Glutamatergic neuron (in vitro differentiated cells): ENCODE measurements around the gene YWHAE. TPM values are rescaled to one million over a fixed set of nuclear protein-coding genes. Genes with fewer than 3 reads are reported as not detected.
"Not testable (repeated sequence)": the region's sequence is repeated elsewhere in the genome, so short reads cannot be mapped to it uniquely, and the experiment has no call there.

Experiments
- DNase-seq: peaks from one replicate; pipeline ENCODE4 v3.0.0; 2022
- H3K27ac Mint-ChIP-seq: one replicate; pipeline ENCODE4 v1.8.0; 2020; ENCODE audit warnings: mild to moderate bottlenecking, mixed read lengths, inconsistent platforms; ENCODE audit not compliant: unreplicated experiment
- H3K27me3 Mint-ChIP-seq: one replicate; pipeline ENCODE4 v1.8.0; 2020; ENCODE audit warnings: mild to moderate bottlenecking, moderate library complexity, mixed read lengths, inconsistent platforms; ENCODE audit not compliant: unreplicated experiment
- H3K36me3 Mint-ChIP-seq: one replicate; pipeline ENCODE4 v1.8.0; 2020; ENCODE audit warnings: mild to moderate bottlenecking, mixed read lengths, inconsistent platforms; ENCODE audit not compliant: unreplicated experiment
- H3K4me1 Mint-ChIP-seq: one replicate; pipeline ENCODE4 v1.8.0; 2020; ENCODE audit warnings: mild to moderate bottlenecking, low read depth, mixed read lengths, inconsistent platforms; ENCODE audit not compliant: unreplicated experiment
- H3K4me3 Mint-ChIP-seq: one replicate; pipeline ENCODE4 v1.8.0; 2020; ENCODE audit warnings: mild to moderate bottlenecking, mixed read lengths, inconsistent platforms; ENCODE audit not compliant: unreplicated experiment
- H3K9me3 Mint-ChIP-seq: one replicate; pipeline ENCODE4 v1.8.0; 2020; ENCODE audit warnings: mild to moderate bottlenecking, moderate library complexity, mixed read lengths, inconsistent platforms; ENCODE audit not compliant: unreplicated experiment
- total RNA-seq: library from RNA; stranded (reverse); fragmentation: NEBNext Ultra II Directional; extraction: Animal tissue kit (Norgen Biotek cat#: 25700); gene quantifications from one replicate; pipeline ENCODE4 v1.2.1, GENCODE V29; 2021; ENCODE audit not compliant: unreplicated experiment
- TF ChIP-seq, protein P1 (sequence below): fragments of 200-600 bp; sonication (generic); IDR thresholded peaks from one replicate; pipeline ENCODE4 v1.5.0; 2021; ENCODE audit not compliant: partially characterized antibody, unreplicated experiment

Gene YWHAE
- total RNA-seq, 1 donor from 2014 or later: 1,106 TPM

GRCh38 chr17:1398028-1398427 is 2.0 kb downstream of the YWHAE start:
- Mint-ChIP-seq H3K4me3 (peak overlapping the region; percentile 88), H3K27me3 (peaks cover 14% of the 10 kb centered on the region), H3K27ac (peak overlapping the region; percentile 100), H3K36me3 (no peaks in the 10 kb centered on the region), H3K4me1 (peaks cover 18% of the 10 kb centered on the region), H3K9me3 (peaks cover 9% of the 10 kb centered on the region)
- TF ChIP-seq, protein P1, sequence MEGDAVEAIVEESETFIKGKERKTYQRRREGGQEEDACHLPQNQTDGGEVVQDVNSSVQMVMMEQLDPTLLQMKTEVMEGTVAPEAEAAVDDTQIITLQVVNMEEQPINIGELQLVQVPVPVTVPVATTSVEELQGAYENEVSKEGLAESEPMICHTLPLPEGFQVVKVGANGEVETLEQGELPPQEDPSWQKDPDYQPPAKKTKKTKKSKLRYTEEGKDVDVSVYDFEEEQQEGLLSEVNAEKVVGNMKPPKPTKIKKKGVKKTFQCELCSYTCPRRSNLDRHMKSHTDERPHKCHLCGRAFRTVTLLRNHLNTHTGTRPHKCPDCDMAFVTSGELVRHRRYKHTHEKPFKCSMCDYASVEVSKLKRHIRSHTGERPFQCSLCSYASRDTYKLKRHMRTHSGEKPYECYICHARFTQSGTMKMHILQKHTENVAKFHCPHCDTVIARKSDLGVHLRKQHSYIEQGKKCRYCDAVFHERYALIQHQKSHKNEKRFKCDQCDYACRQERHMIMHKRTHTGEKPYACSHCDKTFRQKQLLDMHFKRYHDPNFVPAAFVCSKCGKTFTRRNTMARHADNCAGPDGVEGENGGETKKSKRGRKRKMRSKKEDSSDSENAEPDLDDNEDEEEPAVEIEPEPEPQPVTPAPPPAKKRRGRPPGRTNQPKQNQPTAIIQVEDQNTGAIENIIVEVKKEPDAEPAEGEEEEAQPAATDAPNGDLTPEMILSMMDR: no peak
- no peak for DNase-seq

GRCh38 chr17:1395876-1396665 is 4.0 kb downstream of the YWHAE start:
- Mint-ChIP-seq H3K4me1 (peaks cover 20% of the 10 kb centered on the region), H3K27ac (peak overlapping the region; percentile 31), H3K27me3 (peaks cover 14% of the 10 kb centered on the region)
- not testable (repeated sequence) for H3K36me3 Mint-ChIP-seq, DNase-seq, H3K9me3 Mint-ChIP-seq, H3K4me3 Mint-ChIP-seq

GRCh38 chr17:1391577-1391976 is 8.4 kb downstream of the YWHAE start:
- no peak overlapping the region for H3K27ac Mint-ChIP-seq

GRCh38 chr17:1390432-1391367 is 9.3 kb downstream of the YWHAE start:
- Mint-ChIP-seq H3K36me3 (no peaks in the 10 kb centered on the region), H3K4me3 (peak overlapping the region; percentile 3), H3K9me3 (no peaks in the 10 kb centered on the region), H3K27ac (peak overlapping the region; percentile 36), H3K27me3 (peaks cover 2% of the 10 kb centered on the region), H3K4me1 (peaks cover 15% of the 10 kb centered on the region)
- TF ChIP-seq, protein P1: no peak
- DNase-seq: no peak

More at GRCh38 chr17:1391577-1391976, 8.4 kb downstream of the YWHAE start:
- TF ChIP-seq, protein P1: no peak
- no peak for DNase-seq
- H3K9me3 Mint-ChIP-seq: no peaks in the 10 kb centered on the region
- no peak overlapping the region for H3K4me3 Mint-ChIP-seq
- peaks cover under 1% of the 10 kb centered on the region for H3K27me3 Mint-ChIP-seq
- no peaks in the 10 kb centered on the region for H3K36me3 Mint-ChIP-seq
- H3K4me1 Mint-ChIP-seq: peaks cover 15% of the 10 kb centered on the region

DNA sequence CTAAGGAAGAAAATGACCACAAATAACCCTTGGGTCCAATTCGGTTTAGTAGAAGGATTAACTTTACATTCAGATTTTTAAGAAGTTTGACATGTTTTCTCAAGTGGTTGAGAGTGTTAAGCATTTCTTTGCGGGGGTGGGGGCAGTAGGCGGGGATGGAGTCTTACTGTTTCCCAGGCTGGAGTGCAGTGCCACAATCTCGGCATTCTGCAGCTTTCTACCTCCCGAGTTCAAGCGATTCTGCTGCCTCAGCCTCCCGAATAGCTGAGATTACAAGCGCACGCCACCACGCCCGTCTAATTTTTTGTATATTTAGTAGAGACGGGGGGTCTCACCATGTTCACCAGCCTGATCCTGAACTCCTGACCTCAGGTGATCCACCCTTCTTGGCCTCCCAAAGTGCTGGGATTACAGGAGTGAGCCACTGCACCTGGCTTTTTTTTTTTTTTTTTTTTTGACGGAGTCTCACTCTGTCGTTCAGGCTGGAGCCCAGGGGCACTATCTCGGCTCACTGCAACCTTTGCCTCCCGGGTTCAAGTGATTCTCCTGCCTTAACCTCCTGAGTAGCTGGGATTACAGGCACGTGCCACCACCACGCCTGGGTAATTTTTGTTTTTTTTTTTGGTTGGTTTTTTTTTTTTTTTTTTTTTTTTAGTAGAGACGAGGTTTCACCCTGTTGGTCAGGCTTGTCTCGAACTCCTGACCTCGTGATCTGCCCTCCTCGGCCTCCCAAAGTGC is 12.4 kb downstream of the YWHAE start:
- peaks cover 12% of the 10 kb centered on the region for H3K4me1 Mint-ChIP-seq
- not testable (repeated sequence) for DNase-seq, H3K27ac Mint-ChIP-seq, H3K27me3 Mint-ChIP-seq, H3K36me3 Mint-ChIP-seq, H3K4me3 Mint-ChIP-seq, H3K9me3 Mint-ChIP-seq

GRCh38 chr17:1386675-1387190 is 13.3 kb downstream of the YWHAE start:
- not testable (repeated sequence) for H3K4me3 Mint-ChIP-seq, DNase-seq, H3K9me3 Mint-ChIP-seq, H3K36me3 Mint-ChIP-seq, H3K27me3 Mint-ChIP-seq, H3K27ac Mint-ChIP-seq
- peaks cover 13% of the 10 kb centered on the region for H3K4me1 Mint-ChIP-seq
